Measurements from ENCODE around the gene RPS8. TPM values are rescaled to one million over a fixed set of nuclear protein-coding genes. Genes with fewer than 3 reads are reported as not detected.

The RPS8 gene
- total RNA-seq, 2 donors from 2014 or later, result 2,014 to 2,050 TPM

DNA sequence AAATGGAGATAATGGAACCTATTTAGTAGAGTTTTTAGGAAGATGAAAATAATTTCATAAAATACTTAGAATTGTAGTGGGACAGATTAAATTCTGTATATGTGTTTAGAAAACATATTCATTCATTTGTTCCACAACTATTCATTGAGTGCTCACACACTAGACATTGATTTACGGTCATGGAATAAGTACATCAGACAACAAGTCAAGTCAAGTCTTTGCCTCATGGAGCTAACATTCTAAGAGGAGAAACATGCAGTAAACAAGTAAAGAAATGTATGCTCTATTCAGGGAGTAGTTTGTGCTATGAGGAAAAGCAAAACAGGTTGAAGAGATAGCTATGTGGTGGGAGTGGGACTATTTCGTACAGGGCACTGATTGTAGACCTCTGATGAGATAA, 42.0 kb downstream of the RPS8 start:
- Histone ChIP-seq H3K27ac (ENCODE audit: low read depth, low read length) (no peak overlapping the region), H3K9me3 (ENCODE audit: control insufficient read depth, low read length) (no peaks in the 10 kb centered on the region), H3K4me3 (ENCODE audit: low read length) (no peak overlapping the region), H3K4me1 (ENCODE audit: control insufficient read depth, insufficient read depth, low read length) (no peaks in the 10 kb centered on the region), H3K9ac (ENCODE audit: extremely low read depth, low read length, poor library complexity, severe bottlenecking) (no peak overlapping the region), H3K27me3 (ENCODE audit: control insufficient read depth, insufficient read depth, low read length, poor library complexity, severe bottlenecking) (no peaks in the 10 kb centered on the region), H3K36me3 (ENCODE audit: control insufficient read depth, insufficient read depth, low read length) (no peaks in the 10 kb centered on the region)
- TF ChIP-seq, protein P1, sequence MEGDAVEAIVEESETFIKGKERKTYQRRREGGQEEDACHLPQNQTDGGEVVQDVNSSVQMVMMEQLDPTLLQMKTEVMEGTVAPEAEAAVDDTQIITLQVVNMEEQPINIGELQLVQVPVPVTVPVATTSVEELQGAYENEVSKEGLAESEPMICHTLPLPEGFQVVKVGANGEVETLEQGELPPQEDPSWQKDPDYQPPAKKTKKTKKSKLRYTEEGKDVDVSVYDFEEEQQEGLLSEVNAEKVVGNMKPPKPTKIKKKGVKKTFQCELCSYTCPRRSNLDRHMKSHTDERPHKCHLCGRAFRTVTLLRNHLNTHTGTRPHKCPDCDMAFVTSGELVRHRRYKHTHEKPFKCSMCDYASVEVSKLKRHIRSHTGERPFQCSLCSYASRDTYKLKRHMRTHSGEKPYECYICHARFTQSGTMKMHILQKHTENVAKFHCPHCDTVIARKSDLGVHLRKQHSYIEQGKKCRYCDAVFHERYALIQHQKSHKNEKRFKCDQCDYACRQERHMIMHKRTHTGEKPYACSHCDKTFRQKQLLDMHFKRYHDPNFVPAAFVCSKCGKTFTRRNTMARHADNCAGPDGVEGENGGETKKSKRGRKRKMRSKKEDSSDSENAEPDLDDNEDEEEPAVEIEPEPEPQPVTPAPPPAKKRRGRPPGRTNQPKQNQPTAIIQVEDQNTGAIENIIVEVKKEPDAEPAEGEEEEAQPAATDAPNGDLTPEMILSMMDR (conservative IDR thresholded peaks at IDR 0.05), result no peak
- Mint-ChIP-seq H3K4me1 (peaks cover 27% of the 10 kb centered on the region), H3K27ac (no peak overlapping the region), H3K4me3 (no peak overlapping the region), H3K36me3 (ENCODE audit: low read depth) (peaks cover 4% of the 10 kb centered on the region), H3K9me3 (no peaks in the 10 kb centered on the region), H3K27me3 (ENCODE audit: insufficient read depth) (peaks cover 7% of the 10 kb centered on the region)
- DNase-seq, result no peak
- 89 to 95% methylated on average over 2 of the region's 2 CpGs for WGBS, 2 experiments (ENCODE audit: insufficient coverage in 1 of 2, insufficient read length in 1 of 2)

DNA sequence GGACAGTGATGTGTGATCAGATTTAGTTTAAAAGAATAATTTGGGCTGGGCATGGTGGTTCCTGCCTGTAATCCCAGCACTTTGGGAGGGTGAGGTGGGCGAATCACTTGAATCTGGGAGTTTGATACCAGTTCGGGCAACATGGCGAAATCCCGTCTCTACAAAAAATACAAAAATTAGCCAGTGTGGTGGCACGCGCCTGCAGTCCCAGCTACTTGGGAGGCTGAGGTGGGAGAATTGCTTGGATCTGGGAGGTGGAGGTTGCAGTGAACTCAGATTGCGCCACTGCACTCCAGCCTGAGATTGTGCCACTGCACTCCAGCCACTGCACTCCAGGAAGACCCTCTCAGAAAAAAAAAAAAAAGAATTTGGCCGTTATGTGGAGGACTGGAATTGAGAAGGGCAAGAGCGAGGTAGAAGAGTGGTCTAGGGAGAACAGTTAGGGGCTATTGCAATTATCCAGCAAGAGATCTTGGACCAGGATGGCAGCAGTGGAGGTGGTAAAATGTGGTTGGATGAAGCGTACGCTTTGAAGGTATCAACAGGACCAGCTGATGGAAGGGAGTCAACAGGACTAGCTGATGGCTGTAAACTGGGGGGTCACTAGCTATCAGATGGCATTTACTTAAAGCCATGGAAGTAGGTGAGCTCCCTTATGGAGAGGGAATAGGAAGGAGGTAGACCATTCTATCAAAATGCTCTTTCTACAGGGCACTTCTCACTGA, 42.6 kb downstream of the RPS8 start:
- no peaks in the 10 kb centered on the region for H3K27me3 ChIP-seq (ENCODE audit: control insufficient read depth, insufficient read depth, low read length, poor library complexity, severe bottlenecking)
- no peak overlapping the region for H3K27ac ChIP-seq (ENCODE audit: low read depth, low read length)
- Mint-ChIP-seq H3K9me3 (no peaks in the 10 kb centered on the region), H3K4me3 (no peak overlapping the region), H3K36me3 (ENCODE audit: low read depth) (peaks cover 4% of the 10 kb centered on the region), H3K4me1 (peaks cover 27% of the 10 kb centered on the region), H3K27ac (no peak overlapping the region), H3K27me3 (ENCODE audit: insufficient read depth) (peaks cover 5% of the 10 kb centered on the region)
- H3K36me3 ChIP-seq (ENCODE audit: control insufficient read depth, insufficient read depth, low read length), result no peaks in the 10 kb centered on the region
- no peak for DNase-seq
- H3K9ac ChIP-seq (ENCODE audit: extremely low read depth, low read length, poor library complexity, severe bottlenecking), result no peak overlapping the region
- WGBS, 2 experiments (ENCODE audit: insufficient coverage in 1 of 2, insufficient read length in 1 of 2), result 87 to 94% methylated on average over 10 to 11 of the region's 11 CpGs
- no peak overlapping the region for H3K4me3 ChIP-seq (ENCODE audit: low read length)
- H3K9me3 ChIP-seq (ENCODE audit: control insufficient read depth, low read length), result no peaks in the 10 kb centered on the region
- TF ChIP-seq, protein P1 (conservative IDR thresholded peaks at IDR 0.05), result no peak
- H3K4me1 ChIP-seq (ENCODE audit: control insufficient read depth, insufficient read depth, low read length), result no peaks in the 10 kb centered on the region

DNA sequence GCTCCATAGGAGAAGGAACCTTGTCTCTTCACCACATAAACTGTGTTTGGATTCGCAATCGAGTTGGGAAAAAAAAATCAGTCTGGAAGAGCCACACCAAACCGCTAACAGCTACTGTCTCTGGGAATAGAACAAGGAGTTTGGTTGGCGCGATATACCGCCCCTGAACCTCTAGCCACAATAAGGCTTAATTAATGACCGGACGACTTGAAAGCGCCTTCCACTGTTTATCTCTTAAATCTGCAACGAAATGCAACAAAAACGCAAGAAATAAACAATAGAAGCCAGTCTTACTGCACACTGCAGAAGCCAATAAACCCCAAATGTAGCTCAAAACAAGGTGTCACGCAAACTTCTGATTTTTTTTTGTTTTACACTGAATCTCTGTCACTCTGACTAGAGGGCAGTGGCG, 43.9 kb downstream of the RPS8 start:
- WGBS, 2 experiments (ENCODE audit: insufficient coverage in 1 of 2, insufficient read length in 1 of 2), result 38 to 47% methylated on average over 13 of the region's 13 CpGs
- peak overlapping the region; percentile 65 for H3K4me3 Mint-ChIP-seq
- peak overlapping the region; percentile 99 for H3K9ac ChIP-seq (ENCODE audit: extremely low read depth, low read length, poor library complexity, severe bottlenecking)
- peak overlapping the region; percentile 99 for H3K27ac ChIP-seq (ENCODE audit: low read depth, low read length)
- no peaks in the 10 kb centered on the region for H3K9me3 ChIP-seq (ENCODE audit: control insufficient read depth, low read length)
- DNase-seq, result peak; percentile 72
- H3K4me1 ChIP-seq (ENCODE audit: control insufficient read depth, insufficient read depth, low read length), result no peaks in the 10 kb centered on the region
- H3K9me3 Mint-ChIP-seq, result no peaks in the 10 kb centered on the region
- TF ChIP-seq, protein P1 (conservative IDR thresholded peaks at IDR 0.05), result peak; percentile 34
- H3K4me1 Mint-ChIP-seq, result peaks cover 27% of the 10 kb centered on the region
- H3K27ac Mint-ChIP-seq, result peak overlapping the region; percentile 100
- H3K27me3 Mint-ChIP-seq (ENCODE audit: insufficient read depth), result peaks cover 5% of the 10 kb centered on the region
- no peaks in the 10 kb centered on the region for H3K36me3 ChIP-seq (ENCODE audit: control insufficient read depth, insufficient read depth, low read length)
- peaks cover 4% of the 10 kb centered on the region for H3K36me3 Mint-ChIP-seq (ENCODE audit: low read depth)
- peak overlapping the region; percentile 44 for H3K4me3 ChIP-seq (ENCODE audit: low read length)
- H3K27me3 ChIP-seq (ENCODE audit: control insufficient read depth, insufficient read depth, low read length, poor library complexity, severe bottlenecking), result no peaks in the 10 kb centered on the region

Data from endodermal cell (in vitro differentiated cells).